ENCODE measurements around the gene OR51E2.

- TF ChIP-seq TAF1 (IDR thresholded peaks at IDR 0.05; ENCODE audit: borderline replicate concordance, low read depth, low read length): no peak
- TF ChIP-seq POLR2A (IDR thresholded peaks at IDR 0.05; ENCODE audit: low read depth, low read length): no peak
- TF ChIP-seq POLR2AphosphoS5 (IDR thresholded peaks at IDR 0.05; ENCODE audit: low read depth, low read length): no peak
These were observed 7.2 kb upstream of the OR51E2 start for GRCh38 chr11:4704790-4705334.
